IMR-90 (cell line): Measurements from ENCODE around the gene FBXL16. TPM values are rescaled to one million over a fixed set of nuclear protein-coding genes. Genes with fewer than 3 reads are reported as not detected.

Experiments
- ATAC-seq: fragments of 200-7000 bp; cut with Tn5 transposase; 2 replicates; pipeline ENCODE4 v1.9.1; 2020; ENCODE audit warnings: low read depth, mild to moderate bottlenecking, moderate library complexity
- BruUV-seq: library from RNA; stranded (reverse); fragments of 400-500 nt; replicated peaks from 2 replicates; lab custom pipeline; 2021; lab: Mats Ljungman, UMichigan
- CTCF ChIA-PET: fragments of 300-600 bp; formaldehyde crosslinking; extraction: SDS; loops from one replicate; lab custom pipeline; 2021; ENCODE audit warnings: antibody characterized with exemption; lab: Yijun Ruan, JAX
- POLR2A ChIA-PET: fragments of 300-600 bp; sonication (Branson Sonifier 250); formaldehyde crosslinking; loops from one replicate; lab custom pipeline; 2022; ENCODE audit warnings: antibody characterized with exemption; ENCODE audit not compliant: unreplicated experiment; lab: Charles Lee
- DNase-seq: peaks from one replicate; pipeline ENCODE4 v3.0.0; 2013
- H2AFZ ChIP-seq: replicated peaks from 2 replicates; pipeline ENCODE3; 2013; ENCODE audit warnings: low read length, mild to moderate bottlenecking; ENCODE audit not compliant: poor library complexity
- H2AK5ac ChIP-seq: 2 replicates; pipeline ENCODE4 v1.6.1; 2013; ENCODE audit warnings: low read depth, low read length, inconsistent platforms
- H2AK9ac ChIP-seq: replicated peaks from 2 replicates; pipeline ENCODE3; 2013; ENCODE audit warnings: mild to moderate bottlenecking, low read depth, low read length, moderate library complexity; ENCODE audit not compliant: poor library complexity
- H2BK120ac ChIP-seq: 2 replicates; pipeline ENCODE4 v1.6.1; 2013; ENCODE audit warnings: low read depth, low read length, inconsistent platforms
- H2BK15ac ChIP-seq: 3 replicates; pipeline ENCODE4 v1.6.1; 2013; ENCODE audit warnings: low read depth, low read length, inconsistent platforms
- H2BK20ac ChIP-seq: 2 replicates; pipeline ENCODE4 v1.6.1; 2013; ENCODE audit warnings: low read depth, mild to moderate bottlenecking, inconsistent platforms, low read length, moderate library complexity
- H2BK5ac ChIP-seq: 2 replicates; pipeline ENCODE4 v1.6.1; 2013; ENCODE audit warnings: mild to moderate bottlenecking, low read depth, low read length, inconsistent platforms; ENCODE audit not compliant: poor library complexity, severe bottlenecking
- H3K14ac ChIP-seq: replicated peaks from 2 replicates; pipeline ENCODE4 v1.6.1; 2013; ENCODE audit warnings: low read depth, low read length, inconsistent platforms
- H3K18ac ChIP-seq: 2 replicates; pipeline ENCODE4 v1.6.1; 2013; ENCODE audit warnings: low read depth, low read length, control low read depth
- H3K23ac ChIP-seq: 2 replicates; pipeline ENCODE4 v1.6.1; 2013; ENCODE audit warnings: low read depth, low read length, inconsistent platforms
- H3K27ac ChIP-seq: 2 replicates; pipeline ENCODE4 v1.5.1; 2013; ENCODE audit warnings: mild to moderate bottlenecking, control low read depth, low read length; ENCODE audit not compliant: insufficient read depth
- H3K27me3 ChIP-seq: 2 replicates; pipeline ENCODE4 v1.6.1; 2013; ENCODE audit warnings: low read length; ENCODE audit not compliant: control insufficient read depth, insufficient read depth
- H3K36me3 ChIP-seq: 2 replicates; pipeline ENCODE4 v1.6.1; 2013; ENCODE audit warnings: low read length, mixed read lengths; ENCODE audit not compliant: control insufficient read depth, insufficient read depth
- H3K4ac ChIP-seq: 2 replicates; pipeline ENCODE4 v1.6.1; 2013; ENCODE audit warnings: low read depth, low read length, inconsistent platforms
- H3K4me1 ChIP-seq: 2 replicates; pipeline ENCODE4 v1.6.1; 2013; ENCODE audit warnings: low read length, mixed read lengths; ENCODE audit not compliant: control insufficient read depth, insufficient read depth
- H3K4me2 ChIP-seq: 2 replicates; pipeline ENCODE4 v1.6.1; 2013; ENCODE audit warnings: low read depth, mild to moderate bottlenecking, control low read depth, low read length, moderate library complexity
- H3K4me3 ChIP-seq: 2 replicates; pipeline ENCODE4 v1.5.1; 2013; ENCODE audit warnings: low read depth, mild to moderate bottlenecking, control low read depth, low read length, moderate library complexity; ENCODE audit not compliant: insufficient read depth
- H3K56ac ChIP-seq: 2 replicates; pipeline ENCODE4 v1.6.1; 2013; ENCODE audit warnings: low read length, inconsistent platforms; ENCODE audit not compliant: insufficient read depth; ENCODE audit errors: extremely low read depth
- H3K79me1 ChIP-seq, 2 experiments: 2 replicates each; pipeline ENCODE4 v1.6.1; 2013; ENCODE audit warnings: low read length in 2 of 2, inconsistent platforms in 1 of 2, low read depth in 1 of 2
- H3K9ac ChIP-seq: 2 replicates; pipeline ENCODE4 v1.6.1; 2013; ENCODE audit warnings: low read depth, low read length, control low read depth
- H3K9me1 ChIP-seq: 2 replicates; pipeline ENCODE4 v1.6.1; 2013; ENCODE audit warnings: low read length, inconsistent platforms; ENCODE audit not compliant: insufficient read depth
- H3K9me3 ChIP-seq: 2 replicates; pipeline ENCODE4 v1.6.1; 2013; ENCODE audit warnings: low read length; ENCODE audit not compliant: control insufficient read depth, insufficient read depth
- H4K20me1 ChIP-seq: 2 replicates; pipeline ENCODE4 v1.6.1; 2013; ENCODE audit warnings: low read length, inconsistent platforms; ENCODE audit not compliant: insufficient read depth
- H4K5ac ChIP-seq: 2 replicates; pipeline ENCODE4 v1.6.1; 2013; ENCODE audit warnings: mild to moderate bottlenecking, low read depth, low read length, control low read depth
- H4K8ac ChIP-seq, 2 experiments: 2 replicates each; pipeline ENCODE4 v1.6.1; 2013; ENCODE audit warnings: low read depth in 2 of 2, low read length in 2 of 2, control low read depth in 1 of 2, inconsistent platforms in 1 of 2
- H4K91ac ChIP-seq: 2 replicates; pipeline ENCODE4 v1.6.1; 2013; ENCODE audit warnings: low read depth, low read length, inconsistent platforms; ENCODE audit not compliant: insufficient read depth
- CEBPB ChIP-seq: IDR thresholded peaks from 2 replicates; pipeline ENCODE4 v1.6.1; 2012; ENCODE audit warnings: low read depth, low read length, improper control_type of control experiment
- CHD1 ChIP-seq: IDR thresholded peaks from 2 replicates; pipeline ENCODE4 v1.6.1; 2012; ENCODE audit warnings: low read depth, low read length, improper control_type of control experiment
- CTCF ChIP-seq: conservative IDR thresholded peaks from 2 replicates; pipeline ENCODE4 v1.5.1; 2012; ENCODE audit warnings: mild to moderate bottlenecking, low read depth, low read length, improper control_type of control experiment
- ELK1 ChIP-seq: fragments of 150-350 bp; IDR thresholded peaks from 2 replicates; pipeline ENCODE4 v1.6.1; 2016; ENCODE audit warnings: low read depth, mild to moderate bottlenecking, low read length, moderate library complexity, borderline replicate concordance
- FOS ChIP-seq: fragments of 150-350 bp; IDR thresholded peaks from 2 replicates; pipeline ENCODE4 v1.6.1; 2016; ENCODE audit warnings: low read depth, low read length
- MAFK ChIP-seq: IDR thresholded peaks from 2 replicates; pipeline ENCODE4 v1.6.1; 2012; ENCODE audit warnings: low read depth, low read length, improper control_type of control experiment
- MAZ ChIP-seq: IDR thresholded peaks from 2 replicates; pipeline ENCODE4 v1.6.1; 2012; ENCODE audit warnings: low read depth, mild to moderate bottlenecking, low read length, improper control_type of control experiment, moderate library complexity, borderline replicate concordance
- MXI1 ChIP-seq: IDR thresholded peaks from 2 replicates; pipeline ENCODE4 v1.6.1; 2012; ENCODE audit warnings: low read depth, mild to moderate bottlenecking, low read length, moderate library complexity, borderline replicate concordance
- POLR2A ChIP-seq: IDR thresholded peaks from 2 replicates; pipeline ENCODE4 v1.6.1; 2012; ENCODE audit warnings: mild to moderate bottlenecking, low read depth, low read length
- RAD21 ChIP-seq: IDR thresholded peaks from 2 replicates; pipeline ENCODE4 v1.6.1; 2012; ENCODE audit warnings: low read length, improper control_type of control experiment
- RCOR1 ChIP-seq: IDR thresholded peaks from 2 replicates; pipeline ENCODE4 v1.6.1; 2012; ENCODE audit warnings: mild to moderate bottlenecking, low read length, improper control_type of control experiment; ENCODE audit not compliant: insufficient replicate concordance
- RFX5 ChIP-seq: IDR thresholded peaks from 2 replicates; pipeline ENCODE4 v1.8.0; 2012; ENCODE audit warnings: low read depth, mild to moderate bottlenecking, low read length, moderate library complexity
- SMC3 ChIP-seq: fragments of 150-350 bp; IDR thresholded peaks from 2 replicates; pipeline ENCODE4 v1.6.1; 2016; ENCODE audit warnings: low read depth, mild to moderate bottlenecking, antibody characterized with exemption, low read length, moderate library complexity
- USF2 ChIP-seq: fragments of 150-350 bp; IDR thresholded peaks from 2 replicates; pipeline ENCODE4 v1.6.1; 2017; ENCODE audit warnings: mild to moderate bottlenecking, antibody characterized with exemption, low read length, low read depth
- WGBS, 2 experiments: methylation state at CpG; one replicate each; pipeline versions ENCODE4 v1.1.5 to v1.1.7; 2013; ENCODE audit warnings: missing lambda C conversion rate in 2 of 2; ENCODE audit not compliant: insufficient read length in 1 of 2; ENCODE audit errors: extremely low coverage in 2 of 2; 5-methylcytosine and 5-hydroxymethylcytosine counted together
- dilution Hi-C: fragments of 300-500 bp; cut with HindIII; formaldehyde crosslinking; loops from one replicate; pipeline ENCODE4 v1.14.3; 2018; ENCODE audit warnings: low sequenced_read_pairs; ENCODE audit not compliant: unreplicated experiment
- in situ Hi-C: fragments of 300-500 bp; cut with MboI; formaldehyde crosslinking; loops from 3 replicates; pipeline ENCODE4 v1.14.3; 2019; ENCODE audit warnings: low sequenced_read_pairs, inconsistent platforms, mixed read lengths
- intact Hi-C: fragments of 100-400 bp; cut with micrococcal nuclease; formaldehyde crosslinking; loops from 2 replicates; pipeline ENCODE4 v1.10.0; 2022
- polyA plus RNA-seq, 3 experiments: library from polyadenylated mRNA; depleted of rRNA; stranded (reverse); fragments of >200 nt; gene quantifications; 2 replicates each; pipeline ENCODE4 v1.2.3, GENCODE V29; 2012; ENCODE audit warnings: low replicate concordance in 1 of 3
- total RNA-seq: library from RNA; depleted of rRNA; stranded (reverse); fragments of >200 nt; gene quantifications from 2 replicates; pipeline ENCODE4 v1.2.3, GENCODE V29; 2012

The FBXL16 gene
- total and polyA plus RNA-seq, 2 of the 4 experiments (the other 2 are of a cell fraction): 0.18 to 2.2 TPM

- H3K27me3 ChIP-seq: no peaks in the 10 kb centered on the region
- dilution Hi-C loops: no loop called here
- peak within 1 kb of the TSS; percentile 70 to 80 for H4K8ac ChIP-seq
- H4K91ac ChIP-seq: peak within 1 kb of the TSS; percentile 68; the same call in 1 of the 2 replicates
- no peaks in the 10 kb centered on the region for H3K9me3 ChIP-seq
- in situ Hi-C loops: loop anchor here (10.0 kb wide), 1 partner anchor 254 kb away; the partner anchor contains the start of gene NME4
- peak; percentile 88 for ATAC-seq
- peak within 1 kb of the TSS; percentile 96 for H2AFZ ChIP-seq
- H3K9ac ChIP-seq: peak within 1 kb of the TSS; percentile 79
- peaks cover 14% of the 10 kb centered on the region for H3K4me1 ChIP-seq
- H3K79me1 ChIP-seq: peaks cover 10 to 46% of the 10 kb centered on the region in 2 experiments; a peak in 3 of 4 replicates
- H3K18ac ChIP-seq: no peak within 1 kb of the TSS
- peak within 1 kb of the TSS; percentile 50 for H2AK5ac ChIP-seq
- intact Hi-C loops: no loop called here
- ChIA-PET POLR2A (no interaction called here), CTCF (no interaction called here)
- H2BK15ac ChIP-seq: no peak within 1 kb of the TSS
- peak within 1 kb of the TSS; percentile 85 for H4K5ac ChIP-seq
- peak within 1 kb of the TSS; percentile 85 for H3K4ac ChIP-seq
- H3K23ac ChIP-seq: peak within 1 kb of the TSS; percentile 76
- peak within 1 kb of the TSS; percentile 98 for H2AK9ac ChIP-seq
- BruUV-seq: no TSS peak
- H2BK20ac ChIP-seq: no peak within 1 kb of the TSS
- peak within 1 kb of the TSS; percentile 90 for H2BK5ac ChIP-seq
- peak within 1 kb of the TSS; percentile 59 for H3K4me3 ChIP-seq
- H3K4me2 ChIP-seq: peak within 1 kb of the TSS; percentile 99
- H3K36me3 ChIP-seq: peaks cover 3% of the 10 kb centered on the region; the same call in 1 of the 2 replicates
- peak within 1 kb of the TSS; percentile 53 for H3K56ac ChIP-seq
- DNase-seq: peak; percentile 86
- H4K20me1 ChIP-seq: no peaks in the 10 kb centered on the region
- H3K27ac ChIP-seq: peak within 1 kb of the TSS; percentile 85
- no peak within 1 kb of the TSS for H2BK120ac ChIP-seq
- peaks cover 15% of the 10 kb centered on the region for H3K9me1 ChIP-seq
- WGBS, 2 experiments: 1% methylated on average over 57 of the region's 91 CpGs; no CpG with 5 or more reads in 1 of the 2 experiments
- H3K14ac ChIP-seq: peak within 1 kb of the TSS; percentile 66
- TF ChIP-seq MAZ: peak; percentile 29; the same call in 1 of the 2 replicates
- no peak for TF ChIP-seq RFX5
- no peak for TF ChIP-seq SMC3
- TF ChIP-seq MXI1: peak; percentile 97
- 0 out of 2 replicates have a peak, but pooled peaks have one; percentile 15 for TF ChIP-seq ELK1
- no peak for TF ChIP-seq FOS
- TF ChIP-seq CEBPB: 0 out of 2 replicates have a peak, but pooled peaks have one; percentile 3
- peak; percentile 52 for TF ChIP-seq POLR2A
- no peak for TF ChIP-seq RCOR1
- no peak for TF ChIP-seq CTCF
- no peak for TF ChIP-seq RAD21
- peak; percentile 97 for TF ChIP-seq USF2
- TF ChIP-seq MAFK: no peak
- no peak for TF ChIP-seq CHD1
Observed at GRCh38 chr16:648781-649589, 56.6 kb downstream of the FBXL16 start, which contains the start of gene WDR90. WDR90 (plus strand) TSS chr16:649365; CDS start chr16:649417, 52 bp downstream.
